ENCODE data around the gene NVL. TPM values are rescaled to one million over a fixed set of nuclear protein-coding genes. Genes with fewer than 3 reads are reported as not detected.

Gene NVL
- total and polyA plus RNA-seq, 2 of the 8 experiments (the other 6 are each of a cell fraction or from before 2014, with no cell fraction given): 22.7 to 45.8 TPM

DNA sequence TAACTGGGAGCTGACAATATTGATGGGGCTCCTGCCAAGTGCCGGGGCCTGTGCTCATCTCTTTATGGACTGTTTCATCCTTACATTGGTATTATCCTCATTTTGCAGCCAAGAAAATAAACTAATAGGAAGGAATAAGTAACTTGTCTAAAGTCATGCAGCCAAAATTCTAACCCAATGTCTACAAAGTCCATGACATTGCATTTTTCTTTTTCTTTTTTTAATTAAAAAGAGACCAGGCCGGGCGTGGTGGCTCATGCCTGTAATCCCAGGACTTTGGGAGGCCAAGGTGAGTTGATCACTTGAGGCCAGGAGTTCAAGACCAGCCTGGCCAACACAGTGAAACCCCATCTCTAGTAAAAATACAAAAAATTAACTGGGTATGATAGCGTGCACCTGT is 128.1 kb downstream of the NVL start:
- no peak overlapping the region for H3K9ac ChIP-seq (replicated peaks in 1 of 4; ENCODE audit: extremely low read depth in 1 of 4, low read depth in 3 of 4, low read length in 3 of 4)
- no peaks in the 10 kb centered on the region for H3K23me2 ChIP-seq (ENCODE audit: low read depth, low read length)
- H2BK12ac ChIP-seq (ENCODE audit: low read depth, low read length): no peak overlapping the region
- POLR2A ChIA-PET (ENCODE audit: partially characterized antibody): interaction anchor here (0.8 to 1.5 kb wide), 4 partner anchors 12 to 135 kb away, joined by 3 to 5 read pairs (median 4); partner anchors contain the start of gene NVL
- no peak overlapping the region for H3K23ac ChIP-seq (ENCODE audit: insufficient read length)
- H2BK120ac ChIP-seq (replicated peaks; ENCODE audit: low read depth, low read length): no peak overlapping the region
- H3K56ac ChIP-seq (replicated peaks; ENCODE audit: insufficient read length, low read depth, low read length): no peak overlapping the region
- H4K20me1 ChIP-seq (replicated peaks in 1 of 2; ENCODE audit: control insufficient read depth in 1 of 2, insufficient read depth in 2 of 2, low read length in 2 of 2): no peaks in the 10 kb centered on the region
- no peak overlapping the region for H3K18ac ChIP-seq (ENCODE audit: extremely low read depth, low read length)
- no peak overlapping the region for H2BK15ac ChIP-seq (ENCODE audit: low read length)
- H2AK5ac ChIP-seq (ENCODE audit: low read depth, low read length): no peak overlapping the region
- no peak for DNase-seq (ENCODE audit: low read depth in 1 of 2, low spot score in 2 of 2)
- no peak for FAIRE-seq
- no peaks in the 10 kb centered on the region; a peak in 1 of 8 replicates for H3K36me3 ChIP-seq (ENCODE audit: control insufficient read depth in 2 of 4, insufficient read depth in 4 of 4, low read length in 3 of 4)
- H3K79me2 ChIP-seq (ENCODE audit: control insufficient read depth in 1 of 2, insufficient read depth in 2 of 2, low read length in 2 of 2): no peaks in the 10 kb centered on the region
- TF ChIP-seq YY1 (IDR thresholded peaks at IDR 0.05; ENCODE audit: low read depth, low read length) (no peak), RFX5 (IDR thresholded peaks at IDR 0.05; ENCODE audit: borderline replicate concordance, low read depth, low read length) (no peak), SAP30 (IDR thresholded peaks at IDR 0.05; ENCODE audit: insufficient read depth, insufficient replicate concordance, low read length) (no peak), POLR2AphosphoS5 (IDR thresholded peaks at IDR 0.05; ENCODE audit: low read depth, low read length) (no peak), HDAC6 (IDR thresholded peaks at IDR 0.05; ENCODE audit: low read depth, low read length) (no peak), GABPA (IDR thresholded peaks at IDR 0.05; ENCODE audit: borderline replicate concordance, insufficient read depth, low read length) (no peak)
- no peak overlapping the region for H3K4me2 ChIP-seq (ENCODE audit: insufficient read depth in 1 of 2, low read depth in 2 of 2, low read length in 2 of 2)
- no peak overlapping the region for H2BK5ac ChIP-seq (ENCODE audit: low read depth, low read length)
- WGBS, 2 experiments (ENCODE audit: extremely low coverage in 1 of 2, insufficient coverage in 1 of 2, insufficient read length in 1 of 2, insufficient replicate concordance in 2 of 2, low coverage in 1 of 2, low lambda C conversion rate in 2 of 2, missing lambda C conversion rate in 1 of 2): 94% methylated on average over 4 of the region's 4 CpGs; no CpG with 5 or more reads in 1 of the 2 experiments
- H4K5ac ChIP-seq (ENCODE audit: insufficient read length, low read depth, low read length): no peak overlapping the region
- H3K79me1 ChIP-seq (ENCODE audit: low read depth, low read length): no peaks in the 10 kb centered on the region
- no peak overlapping the region for H3K14ac ChIP-seq (ENCODE audit: insufficient read length)
- H3K27me3 ChIP-seq (replicated peaks in 1 of 4; ENCODE audit: control insufficient read depth in 3 of 4, extremely low read depth in 1 of 4, insufficient read depth in 3 of 4, low read length in 3 of 4): no peaks in the 10 kb centered on the region
- no peaks in the 10 kb centered on the region for H3K9me3 ChIP-seq (ENCODE audit: insufficient read depth in 2 of 2, low read depth in 1 of 2, low read length in 1 of 2)
- peaks cover 1 to 12% (median 10%) of the 10 kb centered on the region in 4 experiments for H3K4me1 ChIP-seq (replicated peaks in 1 of 4; ENCODE audit: control insufficient read depth in 3 of 4, insufficient read depth in 4 of 4, low read length in 3 of 4)
- CTCF ChIA-PET (ENCODE audit: partially characterized antibody): interaction anchor here (1.3 kb wide), 1 partner anchor 12 kb away, joined by 3 read pairs; no protein-coding TSS in a partner anchor
- no peak overlapping the region for H2AFZ ChIP-seq (ENCODE audit: low read length)
- no peak overlapping the region for H2BK20ac ChIP-seq (ENCODE audit: low read length)
- H4K8ac ChIP-seq (ENCODE audit: extremely low read depth, insufficient read depth, low read length): no peak overlapping the region
- no peak overlapping the region for H3K4ac ChIP-seq (replicated peaks; ENCODE audit: insufficient read length, low read depth, low read length)
- H4K91ac ChIP-seq (replicated peaks; ENCODE audit: insufficient read length, low read length): no peak overlapping the region
- H3K27ac ChIP-seq (ENCODE audit: low read depth, low read length): no peak overlapping the region
- H3K4me3 ChIP-seq (ENCODE audit: extremely low read depth in 1 of 4, insufficient read depth in 2 of 4, low read depth in 3 of 4, low read length in 4 of 4): no peak overlapping the region

Data from H1 (cell line).